Activated CD4-positive, alpha-beta T cell treated with anti-CD3 and anti-CD28 coated beads, Interleukin-2, Interleukin-6, amounts not matched to agents 100 ng/mL and 50 ng/mL, durations not matched to agents 16 hours and 8 hours (primary cell): ENCODE data around the gene SLC13A5.
A peak's percentile ranks its signal among the peaks of the same experiment; 100 is the strongest.
"Not testable (repeated sequence)": the region's sequence is repeated elsewhere in the genome, so short reads cannot be mapped to it uniquely, and the experiment has no call there.

ENCODE experiments used
- DNase-seq: peaks from one replicate; pipeline ENCODE4 v3.0.0-alpha.2; 2020

Gene SLC13A5

GRCh38 chr17:6683081-6683684 lies 30.0 kb downstream of the SLC13A5 start:
- DNase-seq, result no peak

DNA sequence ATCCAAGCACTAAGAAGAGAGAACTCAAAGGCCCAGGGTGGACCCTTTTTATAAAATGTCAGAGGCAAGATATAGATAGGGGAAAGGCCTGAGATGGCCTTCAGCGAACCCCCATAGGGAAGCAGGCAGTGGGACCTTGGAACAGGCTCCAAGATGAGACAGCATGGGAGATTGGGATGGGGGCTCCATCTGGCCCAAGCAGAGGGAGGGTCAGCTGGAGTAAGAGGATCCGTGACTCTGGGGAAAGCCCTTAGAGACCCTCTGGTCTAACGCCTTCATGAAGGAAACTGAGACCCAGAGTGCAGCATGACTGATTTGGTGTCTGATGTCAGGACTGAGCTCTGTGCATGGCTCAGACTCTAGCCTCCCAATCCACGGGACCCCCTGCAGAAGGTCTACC lies 30.8 kb downstream of the SLC13A5 start:
- no peak for DNase-seq

GRCh38 chr17:6681671-6682070 lies 31.5 kb downstream of the SLC13A5 start:
- DNase-seq, result no peak

- no peak for DNase-seq
Measured at GRCh38 chr17:6681176-6681575, 32.0 kb downstream of the SLC13A5 start.

DNA sequence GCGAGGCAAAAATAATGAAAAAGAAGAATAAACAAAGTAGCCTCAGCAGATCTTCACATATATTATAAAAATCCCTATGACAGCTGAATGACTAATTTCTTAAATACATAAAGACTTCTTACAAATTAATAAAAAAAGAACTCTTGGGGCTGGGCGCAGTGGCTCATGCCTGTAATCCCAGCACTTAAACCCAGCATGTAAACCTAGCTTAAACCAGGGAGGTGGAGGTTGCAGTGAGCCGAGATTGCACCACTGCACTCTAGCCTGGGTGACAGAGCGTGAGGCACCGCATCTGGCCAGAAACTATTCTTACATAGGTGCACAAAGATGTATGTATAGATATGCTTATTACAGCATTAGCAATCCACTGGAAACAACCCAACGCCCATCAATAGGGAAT lies 33.9 kb downstream of the SLC13A5 start:
- DNase-seq, result no peak

DNA sequence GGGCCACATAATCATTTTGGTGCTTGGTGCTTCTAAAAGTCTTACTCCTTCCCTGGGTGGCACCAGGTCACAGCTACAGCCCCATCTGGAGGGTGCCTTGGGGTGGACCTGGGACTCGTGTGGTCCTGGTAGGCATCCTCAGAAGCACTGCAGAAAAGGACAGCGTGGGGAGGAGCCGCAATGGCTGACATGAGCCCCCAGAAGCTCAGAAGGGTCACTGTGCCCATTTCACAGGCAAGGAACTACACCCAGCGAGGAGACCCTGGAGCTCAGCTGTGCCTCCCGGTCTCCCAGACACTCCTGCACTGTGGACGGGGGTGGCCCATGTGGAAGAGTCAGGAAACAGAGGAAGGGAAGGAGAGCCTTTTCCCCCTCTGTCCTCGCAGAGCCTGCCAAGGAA lies 35.2 kb downstream of the SLC13A5 start:
- DNase-seq, result no peak

DNA sequence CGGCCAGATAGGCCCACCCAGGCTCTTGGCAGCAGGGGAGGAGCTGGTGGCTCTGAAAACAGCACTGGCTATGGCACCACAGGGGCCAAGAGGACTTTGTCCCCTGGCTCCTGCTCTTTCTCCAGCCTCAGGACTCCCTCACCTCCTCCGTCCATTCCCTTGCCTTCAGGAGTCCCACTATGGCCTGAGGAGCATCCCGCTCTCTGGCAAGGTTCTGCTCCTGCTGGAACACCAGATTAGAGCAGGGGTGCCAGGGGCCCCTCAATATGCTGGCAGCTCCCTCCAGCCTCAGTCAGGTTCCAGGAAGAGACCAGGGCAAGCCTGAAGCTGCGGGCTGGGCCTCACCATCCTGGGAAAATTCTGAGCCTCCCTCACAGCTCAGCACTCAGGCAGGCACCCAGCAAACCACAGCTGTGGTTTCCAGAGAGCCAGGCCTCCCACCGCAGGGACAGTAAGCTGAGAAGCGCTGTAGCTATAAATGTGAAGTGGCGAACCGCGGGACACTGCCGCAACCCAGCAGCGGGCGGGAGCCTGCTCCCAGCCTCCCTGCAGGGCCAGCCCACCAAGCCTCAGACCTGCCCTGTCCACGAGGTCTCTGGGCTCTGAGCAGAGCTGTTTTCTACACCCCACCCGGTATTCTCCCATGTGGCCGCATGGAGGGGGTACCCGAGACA lies 35.9 kb downstream of the SLC13A5 start:
- peak; percentile 34 for DNase-seq

DNA sequence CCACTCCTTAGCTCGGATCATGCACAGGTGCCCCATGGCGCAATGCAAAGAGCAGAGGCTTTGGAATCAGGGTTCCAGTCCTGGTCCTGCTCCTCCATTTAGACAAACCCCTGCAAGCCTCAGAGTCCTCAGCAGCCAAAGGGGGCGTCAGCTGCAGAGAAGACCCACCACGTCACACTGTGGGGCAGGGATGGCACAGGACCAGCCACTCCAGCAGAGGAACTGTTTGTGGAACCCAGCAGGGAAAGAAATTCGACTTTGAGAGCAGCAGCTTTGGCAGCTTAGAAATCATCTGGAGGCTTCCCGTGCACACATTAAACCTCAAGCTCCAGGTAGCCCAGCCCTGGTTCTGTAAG lies 36.4 kb downstream of the SLC13A5 start:
- no peak for DNase-seq

GRCh38 chr17:6675201-6675825 lies 37.9 kb downstream of the SLC13A5 start:
- no peak for DNase-seq

DNA sequence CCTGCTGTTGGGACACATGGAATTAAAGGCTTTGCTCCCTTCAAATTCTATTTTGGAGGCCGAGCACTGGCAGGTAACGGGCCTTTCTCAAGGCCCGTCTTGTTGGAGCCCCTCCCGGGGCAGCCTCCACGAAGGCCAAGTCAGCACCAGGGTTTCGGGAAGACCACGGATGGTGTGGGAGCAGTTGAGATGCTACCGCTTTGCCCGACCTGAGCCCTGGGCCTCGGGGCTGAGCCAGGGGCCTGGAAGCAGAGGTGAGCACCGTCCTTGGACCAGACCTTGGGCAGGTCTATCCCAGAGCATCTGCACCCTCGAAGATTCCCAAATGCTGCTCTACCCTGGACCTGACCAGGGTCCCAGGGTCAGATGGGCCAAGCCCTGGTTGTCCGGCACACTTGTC lies 38.6 kb downstream of the SLC13A5 start:
- DNase-seq, result no peak

GRCh38 chr17:6671431-6671830 lies 41.7 kb downstream of the SLC13A5 start:
- no peak for DNase-seq

DNA sequence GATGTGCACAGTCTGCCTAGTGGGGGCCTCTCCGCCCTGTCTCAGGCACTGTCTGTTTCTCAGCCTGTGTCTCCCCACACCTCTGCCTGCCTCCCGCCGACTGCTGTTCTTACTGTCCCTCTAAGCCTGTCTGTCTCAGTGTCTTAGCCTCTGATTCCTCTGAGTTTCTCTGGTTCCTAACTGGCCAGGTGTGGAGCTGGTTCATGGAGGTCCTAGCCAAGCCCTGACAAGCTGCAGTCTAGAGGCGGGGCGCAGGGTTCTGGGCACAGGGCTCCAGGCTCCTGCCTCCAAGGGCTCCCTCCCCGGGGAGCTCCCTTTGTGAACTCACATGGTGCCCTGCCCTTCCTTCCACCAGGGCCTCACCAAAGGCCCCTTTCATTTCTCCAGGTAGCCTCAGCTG lies 42.2 kb downstream of the SLC13A5 start:
- DNase-seq, result no peak

- DNase-seq, result no peak
Measured at GRCh38 chr17:6670571-6670970, 42.6 kb downstream of the SLC13A5 start.

DNA sequence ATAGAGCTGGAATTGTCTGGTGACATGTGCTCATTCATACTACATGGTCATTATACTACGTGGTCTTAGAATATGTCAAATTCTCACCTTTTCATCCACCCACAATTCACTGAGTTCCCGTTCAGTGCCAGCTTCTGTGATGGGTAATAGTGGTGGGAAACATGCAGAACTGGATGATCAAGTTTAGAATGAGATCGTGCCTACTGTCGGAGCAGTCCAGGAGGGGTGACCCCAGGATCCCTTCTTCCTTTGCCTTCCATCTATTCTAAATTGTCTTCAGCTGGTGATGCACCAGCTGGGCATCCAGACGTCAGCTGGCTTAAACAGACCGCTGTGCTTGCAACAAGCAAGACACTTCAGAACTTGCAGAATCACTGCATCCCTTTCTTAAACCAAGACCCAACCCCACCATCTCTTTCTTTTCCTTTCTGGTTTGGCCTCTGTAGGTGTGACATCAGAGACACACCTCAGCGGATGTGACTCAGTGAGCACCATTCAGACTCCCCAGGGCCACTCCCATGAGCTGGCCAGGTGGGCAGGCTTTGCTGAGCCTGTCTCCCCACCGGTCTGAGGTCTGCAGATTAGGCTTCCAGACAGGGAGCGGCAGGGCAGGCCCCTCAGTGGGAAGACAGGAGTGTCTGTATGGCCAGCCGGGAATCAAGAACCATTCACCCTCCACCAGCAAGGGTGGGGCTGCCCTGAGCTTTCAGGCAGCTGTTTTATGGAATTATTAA lies 43.5 kb downstream of the SLC13A5 start:
- no peak for DNase-seq

DNA sequence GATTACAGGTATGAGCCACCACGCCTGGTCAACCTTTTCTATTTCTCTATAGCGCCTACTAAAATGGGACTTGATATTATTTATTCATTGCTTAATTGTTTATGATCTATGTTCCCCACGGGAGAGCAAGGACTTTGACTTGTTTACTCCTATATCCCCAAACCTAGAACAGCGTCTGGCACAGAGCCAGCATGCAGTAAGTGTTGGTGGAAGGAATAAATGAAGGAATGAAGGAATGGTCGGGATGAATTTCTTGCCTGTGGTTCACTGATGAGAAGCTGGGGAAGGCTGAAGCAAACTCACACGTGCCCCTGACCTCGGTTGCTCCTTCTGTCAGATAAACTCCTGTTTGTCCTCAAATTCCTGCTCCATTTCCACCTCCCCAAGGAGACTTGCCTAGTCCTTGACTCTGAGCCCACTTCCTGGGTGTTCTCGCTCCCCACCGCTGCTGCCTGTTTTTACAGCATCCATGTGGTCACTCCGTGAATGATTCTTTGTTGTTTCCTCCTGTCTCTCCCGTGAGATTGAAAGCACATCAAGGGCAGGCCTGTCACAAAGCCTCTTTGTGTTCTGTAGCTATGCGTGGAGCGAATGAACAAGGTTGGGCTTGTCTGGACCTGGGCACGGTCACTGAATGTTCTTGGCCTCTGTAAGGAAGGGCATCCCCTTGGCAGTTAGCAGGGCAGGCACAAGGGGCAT lies 44.3 kb downstream of the SLC13A5 start:
- no peak for DNase-seq

GRCh38 chr17:6668219-6668618 lies 45.0 kb downstream of the SLC13A5 start:
- no peak for DNase-seq

DNA sequence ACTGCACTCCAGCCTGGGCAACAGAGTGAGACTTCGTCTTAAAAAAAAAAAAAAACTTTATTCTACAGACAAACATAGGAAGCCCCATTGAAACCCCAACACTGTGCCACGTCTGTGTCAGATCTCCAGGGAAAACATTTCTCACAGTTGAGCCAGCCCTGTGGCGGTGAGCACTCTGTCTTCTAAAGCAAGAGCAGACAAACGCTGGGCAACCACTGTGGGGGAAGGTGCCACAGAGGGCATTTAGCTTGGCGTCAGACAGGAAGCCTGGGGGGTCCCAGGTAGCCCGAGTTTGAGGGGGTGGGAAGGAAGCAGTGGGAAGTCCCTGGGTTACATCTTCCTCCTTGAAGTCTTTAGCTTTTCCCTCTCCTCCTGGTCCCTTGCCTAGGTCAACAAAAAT lies 45.7 kb downstream of the SLC13A5 start:
- no peak for DNase-seq

- no peak for DNase-seq
Measured at GRCh38 chr17:6666557-6666956, 46.6 kb downstream of the SLC13A5 start.

DNA sequence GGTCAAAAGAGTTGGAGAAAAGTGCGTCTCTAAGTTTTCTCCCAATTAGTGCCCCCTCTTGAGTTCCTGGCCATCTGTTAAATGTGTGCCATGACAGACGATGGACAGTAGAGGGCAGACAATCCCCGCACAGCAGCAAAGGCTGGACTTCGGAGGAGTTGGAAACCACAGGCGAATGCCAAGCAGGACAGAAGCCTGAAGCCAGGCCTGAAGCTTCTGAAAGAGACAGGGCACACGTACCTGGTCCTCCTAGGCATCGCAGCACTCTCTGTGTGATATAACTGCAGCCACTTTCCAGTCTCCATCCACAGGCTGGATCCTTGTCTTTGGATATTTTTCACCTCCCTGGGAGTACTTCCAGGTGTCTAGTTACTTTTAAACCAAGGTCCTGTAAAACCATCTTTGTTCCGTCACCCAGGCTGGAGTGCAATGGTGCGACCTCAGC lies 47.1 kb downstream of the SLC13A5 start:
- peak; percentile 67 for DNase-seq

GRCh38 chr17:6663200-6663599 lies 50.0 kb downstream of the SLC13A5 start:
- not testable (repeated sequence) for DNase-seq

GRCh38 chr17:6661464-6661848 lies 51.7 kb downstream of the SLC13A5 start:
- DNase-seq, result no peak

DNA sequence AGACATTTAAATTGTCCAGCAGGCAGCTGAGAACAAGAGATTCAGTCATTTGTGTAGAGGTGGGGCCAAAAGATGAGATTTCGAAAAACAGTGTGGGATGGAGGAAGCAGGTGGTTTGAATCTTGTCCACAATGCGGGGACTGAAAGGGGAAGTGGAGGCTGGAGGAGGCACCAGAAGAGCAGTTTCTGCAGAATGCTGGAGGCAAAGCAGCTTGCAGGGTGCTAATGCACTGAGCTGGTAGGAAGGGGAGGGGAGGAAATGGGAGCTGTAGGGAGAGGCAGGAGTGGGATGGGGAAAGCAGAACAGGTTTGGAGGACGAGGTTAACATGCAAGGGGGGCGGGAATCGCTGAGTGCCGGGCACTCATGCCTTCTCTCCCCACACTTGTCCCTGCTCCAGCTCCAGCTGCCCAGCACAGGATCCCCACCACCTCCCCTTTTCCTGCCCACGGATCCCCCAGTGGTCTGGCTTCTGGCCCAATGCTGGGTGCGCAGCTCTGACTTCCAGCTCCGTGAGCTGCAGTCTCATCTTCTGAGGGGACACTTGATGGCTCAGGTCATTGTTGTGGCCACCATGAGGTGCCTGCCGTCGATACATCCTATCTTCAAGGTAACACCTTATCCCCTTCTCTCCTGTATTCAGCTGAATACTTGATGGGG lies 52.2 kb downstream of the SLC13A5 start:
- peak; percentile 59 for DNase-seq

DNA sequence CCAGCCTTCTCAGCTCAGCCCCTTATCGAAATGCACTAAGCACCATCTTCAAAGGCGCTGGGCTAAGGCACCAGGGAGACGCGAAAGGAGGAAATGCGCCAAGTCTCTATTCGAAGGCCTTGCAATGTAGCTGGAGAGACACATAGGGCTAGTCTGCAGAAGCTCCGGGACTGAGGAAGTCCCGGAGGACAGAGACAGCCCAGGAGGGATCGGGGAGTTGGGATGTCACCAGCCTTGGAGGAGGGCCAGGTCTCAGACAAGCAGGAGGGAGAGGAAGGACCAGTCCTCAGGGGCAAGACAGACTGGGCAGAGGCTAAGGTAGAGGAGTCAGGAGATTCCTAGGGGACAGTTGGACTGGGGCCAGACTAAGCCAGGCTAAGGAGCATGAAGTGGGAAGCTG lies 53.1 kb downstream of the SLC13A5 start:
- no peak for DNase-seq
